Keratinocyte (primary cell): ENCODE measurements around the gene SPDYE3. TPM values are rescaled to one million over a fixed set of nuclear protein-coding genes. Genes with fewer than 3 reads are reported as not detected.
"Not testable (repeated sequence)": the region's sequence is repeated elsewhere in the genome, so short reads cannot be mapped to it uniquely, and the experiment has no call there.

Experiments used
- DNase-seq: peaks from one replicate; pipeline ENCODE4 v3.0.0-alpha.2; 2011; ENCODE audit warnings: low read depth, missing footprints, low spot score
- FAIRE-seq: peaks from 2 replicates; lab custom pipeline; 2011; peaks lifted over from hg19 to GRCh38; lab: Jason Lieb, UNC
- H2AFZ ChIP-seq: 2 replicates; pipeline ENCODE4 v1.6.0; 2012; ENCODE audit warnings: low read length, control low read depth, inconsistent platforms; ENCODE audit not compliant: control insufficient read depth
- H3K27ac ChIP-seq: 2 replicates; pipeline ENCODE4 v1.5.1; 2011; ENCODE audit warnings: low read length; ENCODE audit not compliant: control insufficient read depth, insufficient read depth
- H3K27me3 ChIP-seq: 3 replicates; pipeline ENCODE4 v1.6.0; 2011; ENCODE audit warnings: low read length; ENCODE audit not compliant: control insufficient read depth, insufficient read depth; ENCODE audit errors: extremely low read depth
- H3K36me3 ChIP-seq, 2 experiments: 2 replicates in 1 of 2; 3 replicates in 1 of 2; pipeline ENCODE4 v1.5.1; 2011; ENCODE audit warnings: low read length in 2 of 2, mild to moderate bottlenecking in 1 of 2; ENCODE audit not compliant: control insufficient read depth in 2 of 2, insufficient read depth in 2 of 2; ENCODE audit errors: extremely low read depth in 1 of 2
- H3K4me1 ChIP-seq: 3 replicates; pipeline ENCODE4 v1.5.1; 2011; ENCODE audit warnings: low read length; ENCODE audit not compliant: control insufficient read depth, insufficient read depth; ENCODE audit errors: extremely low read depth
- H3K4me2 ChIP-seq: 3 replicates; pipeline ENCODE4 v1.6.0; 2011; ENCODE audit warnings: low read depth, low read length; ENCODE audit not compliant: control insufficient read depth, insufficient read depth; ENCODE audit errors: extremely low read depth
- H3K4me3 ChIP-seq, 3 experiments: fragments of 200-600 bp in 1 of 3; sonication (generic) in 1 of 3; 2 replicates in 2 of 3; 3 replicates in 1 of 3; pipeline ENCODE4 v1.5.1; 2011 to 2016; ENCODE audit warnings: low read length in 3 of 3, mild to moderate bottlenecking in 3 of 3, control low read depth in 2 of 3, inconsistent platforms in 1 of 3, low read depth in 1 of 3, mixed read lengths in 1 of 3, mixed run types in 1 of 3, moderate library complexity in 1 of 3; ENCODE audit not compliant: control insufficient read depth in 2 of 3, insufficient read depth in 2 of 3; ENCODE audit errors: extremely low read depth in 1 of 3
- H3K79me2 ChIP-seq: 2 replicates; pipeline ENCODE4 v1.6.0; 2012; ENCODE audit warnings: low read length; ENCODE audit not compliant: control insufficient read depth, insufficient read depth
- H3K9ac ChIP-seq: 3 replicates; pipeline ENCODE4 v1.6.0; 2011; ENCODE audit warnings: low read length; ENCODE audit not compliant: control insufficient read depth, insufficient read depth; ENCODE audit errors: extremely low read depth
- H3K9me1 ChIP-seq: 3 replicates; pipeline ENCODE4 v1.6.0; 2011; ENCODE audit warnings: low read length; ENCODE audit not compliant: control insufficient read depth, insufficient read depth; ENCODE audit errors: extremely low read depth
- H3K9me3 ChIP-seq: 2 replicates; pipeline ENCODE4 v1.5.1; 2012; ENCODE audit warnings: low read depth, low read length; ENCODE audit not compliant: control insufficient read depth
- H4K20me1 ChIP-seq: 3 replicates; pipeline ENCODE4 v1.6.0; 2011; ENCODE audit warnings: low read length; ENCODE audit not compliant: control insufficient read depth, insufficient read depth; ENCODE audit errors: extremely low read depth
- CTCF ChIP-seq, 3 experiments: IDR thresholded peaks in 1 of 3; conservative IDR thresholded peaks in 1 of 3; optimal IDR thresholded peaks in 1 of 3; 2 replicates in 2 of 3; 3 replicates in 1 of 3; pipeline versions ENCODE3 to v1.5.1; 2011; ENCODE audit warnings: low read length in 3 of 3, mild to moderate bottlenecking in 3 of 3, moderate library complexity in 2 of 3, control low read depth in 1 of 3, inconsistent platforms in 1 of 3; ENCODE audit not compliant: insufficient read depth in 2 of 3; ENCODE audit errors: extremely low read depth in 1 of 3
- EZH2 ChIP-seq: IDR thresholded peaks from one replicate; pipeline ENCODE4 v1.6.1; 2012; ENCODE audit warnings: inconsistent platforms, mild to moderate bottlenecking, low read length, moderate library complexity
- dilution Hi-C: fragments of 300-500 bp; cut with MboI; formaldehyde crosslinking; loops from one replicate; pipeline ENCODE4 v1.7.0; 2020; ENCODE audit warnings: low sequenced_read_pairs; ENCODE audit not compliant: extremely low pct_ligation_motif_present
- polyA plus RNA-seq, 5 experiments: library from polyadenylated mRNA; depleted of rRNA in 3 of 5; stranded (reverse) in 3 of 5; stranded (forward) in 1 of 5; unstranded in 1 of 5; fragments of >200 nt; gene quantifications; 1 replicate in 1 of 5; 2 replicates in 3 of 5; 3 replicates in 1 of 5; pipeline versions ENCODE4 v1.2.1 to v1.2.3, GENCODE V29; 2011 to 2012; ENCODE audit warnings: missing spikeins in 2 of 5, low read depth in 1 of 5, low replicate concordance in 1 of 5

SPDYE3 gene
- polyA plus RNA-seq, 1 donor (not counting 4 experiments of a cell fraction or from before 2014, with no cell fraction given): not detected

DNA sequence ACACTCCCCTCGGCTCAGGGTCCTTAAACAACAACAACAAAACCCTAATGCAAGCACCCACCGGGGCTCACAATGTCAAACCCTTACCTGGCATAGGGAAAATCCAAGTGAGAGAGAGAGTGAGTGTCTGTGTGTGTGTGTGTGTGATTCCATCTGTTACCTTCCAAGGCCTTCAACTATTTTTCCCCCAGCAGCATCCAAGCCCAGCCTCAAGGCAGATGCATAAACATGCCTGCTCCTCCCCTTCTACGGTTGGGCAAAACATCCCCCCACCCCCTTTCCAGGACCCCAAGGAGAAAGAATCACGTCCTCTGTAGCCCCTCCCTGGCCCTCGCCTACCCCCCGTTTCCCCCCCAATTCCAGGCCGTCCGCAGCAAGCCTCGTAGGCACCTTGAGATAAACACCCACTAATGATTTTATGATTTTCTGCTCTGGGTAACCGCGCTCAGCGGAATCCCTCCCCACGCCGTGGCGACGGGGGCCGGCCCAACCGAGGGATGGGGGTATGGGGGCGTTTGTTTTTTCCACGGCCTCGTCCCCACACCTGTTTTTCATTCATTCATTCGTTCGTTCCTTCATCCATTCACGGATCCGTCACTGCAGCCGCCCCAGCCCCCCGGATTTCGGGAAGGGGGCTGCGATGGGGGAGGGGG is 36.4 kb upstream of the SPDYE3 start:
- FAIRE-seq, H3K27ac ChIP-seq, H3K27me3 ChIP-seq, H3K9me3 ChIP-seq, H3K36me3 ChIP-seq, H3K9ac ChIP-seq, H4K20me1 ChIP-seq, H3K4me1 ChIP-seq, H3K9me1 ChIP-seq, dilution Hi-C loops, H2AFZ ChIP-seq, H3K79me2 ChIP-seq, DNase-seq: not testable (repeated sequence)
- Histone ChIP-seq H3K4me2 (peak overlapping the region; percentile 29), H3K4me3 (peak overlapping the region in 2 of 3 experiments; percentile 42 to 46)

DNA sequence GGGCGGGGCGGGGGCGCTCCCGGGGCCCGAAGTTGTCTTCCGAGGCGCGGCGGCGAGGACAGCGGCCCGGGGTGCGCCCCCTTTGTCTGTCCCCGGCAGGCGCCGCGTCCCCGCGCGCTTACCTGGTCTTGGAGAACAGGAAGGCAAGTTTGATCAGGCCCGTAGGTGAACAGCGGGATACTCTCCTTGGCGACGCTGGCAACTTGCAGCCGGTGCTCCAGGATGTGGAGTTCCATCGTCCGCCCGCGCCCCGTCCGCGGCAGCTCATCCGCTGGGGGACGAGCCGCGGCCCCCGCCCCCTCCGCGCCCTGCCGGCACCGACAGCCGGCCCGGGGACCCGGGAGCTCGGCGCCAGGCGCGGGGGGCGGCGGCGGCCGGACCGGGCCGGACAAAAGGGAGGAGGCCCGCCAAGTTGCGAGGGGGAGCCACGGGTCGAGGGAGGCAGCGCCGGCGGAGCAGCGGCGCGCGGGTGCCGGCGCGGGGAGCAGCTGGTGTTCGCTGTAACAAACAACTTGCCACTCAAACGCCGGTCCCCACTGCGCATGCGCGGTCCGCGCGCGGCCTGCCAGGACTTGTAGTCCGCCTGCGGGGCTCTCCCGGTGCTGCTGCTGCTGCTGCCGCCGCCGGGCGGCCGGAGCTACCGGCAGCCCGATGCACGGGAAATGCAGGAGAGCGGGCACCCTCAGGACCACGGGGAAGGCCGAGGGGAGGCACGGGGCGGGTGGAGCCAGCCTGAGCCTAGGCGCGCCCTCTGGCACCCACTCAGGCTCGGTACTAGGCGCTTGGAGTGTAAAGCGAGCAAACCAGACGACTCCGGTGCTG is 35.6 kb upstream of the SPDYE3 start:
- Histone ChIP-seq H2AFZ (peak overlapping the region; percentile 40), H3K9me3 (no peaks in the 10 kb centered on the region), H3K79me2 (no peaks in the 10 kb centered on the region), H3K36me3 (no peaks in the 10 kb centered on the region), H3K27me3 (no peaks in the 10 kb centered on the region), H4K20me1 (no peaks in the 10 kb centered on the region), H3K27ac (no peak overlapping the region), H3K9ac (peak overlapping the region; percentile 63), H3K4me3 (peak overlapping the region; percentile 39 to 46 (median 43)), H3K4me1 (peaks cover 3% of the 10 kb centered on the region), H3K4me2 (peak overlapping the region; percentile 39), H3K9me1 (no peaks in the 10 kb centered on the region)
- FAIRE-seq (no peak), DNase-seq (peak; percentile 84)
- TF ChIP-seq CTCF (optimal IDR thresholded peaks at IDR 0.05 in 1 of 3, IDR thresholded peaks at IDR 0.05 in 1 of 3, conservative IDR thresholded peaks at IDR 0.05 in 1 of 3; ENCODE audit: extremely low read depth in 1 of 3, insufficient read depth in 2 of 3, low read length in 3 of 3) (peak in 2 of 3 experiments; percentile 41 to 56), EZH2 (no peak)
- dilution Hi-C loops: no loop called here

- H3K79me2 ChIP-seq, H3K9me1 ChIP-seq, H2AFZ ChIP-seq, H3K36me3 ChIP-seq, H4K20me1 ChIP-seq, FAIRE-seq, H3K9me3 ChIP-seq, H3K27me3 ChIP-seq, H3K4me1 ChIP-seq, dilution Hi-C loops, H3K27ac ChIP-seq, DNase-seq: not testable (repeated sequence)
- peak overlapping the region; percentile 39 for H3K4me2 ChIP-seq
- peak overlapping the region; percentile 6 for H3K9ac ChIP-seq
- H3K4me3 ChIP-seq: peak overlapping the region; percentile 39 to 46 (median 43)
Measured at GRCh38 chr7:100272538-100272902, 35.0 kb upstream of the SPDYE3 start.
